Peyer's patch (tissue), 4 donors: ENCODE data around the gene MYO1D. TPM values are rescaled to one million over a fixed set of nuclear protein-coding genes. Genes with fewer than 3 reads are reported as not detected.

ENCODE experiments used
- DNase-seq, 3 donors: peaks; one replicate each; pipeline ENCODE4 v3.0.0-alpha.2; 2017 to 2019
- H3K27ac ChIP-seq, 4 donors: fragments of 200-600 bp; sonication (generic); one replicate each; pipeline ENCODE4 v1.5.1; 2016 to 2019
- H3K27me3 ChIP-seq, 2 donors: fragments of 200-600 bp; sonication (generic); one replicate each; pipeline ENCODE4 v1.5.1; 2019
- H3K36me3 ChIP-seq, 3 donors: fragments of 200-600 bp; sonication (generic); one replicate each; pipeline ENCODE4 v1.5.1; 2016 to 2019
- H3K4me1 ChIP-seq, 4 donors: fragments of 200-600 bp; sonication (generic); one replicate each; pipeline ENCODE4 v1.5.1; 2016 to 2019
- H3K4me3 ChIP-seq, 4 donors: fragments of 200-600 bp; sonication (generic); 1 replicate in 3 of 4; 2 replicates in 1 of 4; pipeline ENCODE4 v1.5.1; 2016 to 2019; ENCODE audit warnings: mild to moderate bottlenecking in 1 of 4
- H3K9me3 ChIP-seq, 4 donors: fragments of 200-600 bp; sonication (generic); one replicate each; pipeline ENCODE4 v1.5.1; 2016 to 2019; ENCODE audit warnings: mild to moderate bottlenecking in 1 of 4
- POLR2A ChIP-seq, 2 donors: fragments of 450-650 bp; IDR thresholded peaks; one replicate each; pipeline ENCODE4 v1.5.1; 2017; ENCODE audit warnings: antibody characterized with exemption in 2 of 2, mild to moderate bottlenecking in 2 of 2, moderate library complexity in 2 of 2
- total RNA-seq, 4 donors: library from RNA; depleted of rRNA; stranded (reverse); fragments of >200 nt; gene quantifications; one replicate each; pipeline ENCODE4 v1.1.0, GENCODE V29; 2016
- TF ChIP-seq, protein P1 (sequence below), 6 experiments: fragments of 450-650 bp in 4 of 6; fragments of 200-600 bp in 2 of 6; sonication (generic) in 1 of 6; IDR thresholded peaks; one replicate each; pipeline ENCODE4 v1.5.1; 2017 to 2019; ENCODE audit warnings: antibody characterized with exemption in 6 of 6, mild to moderate bottlenecking in 3 of 6, moderate library complexity in 1 of 6

Gene MYO1D
- total RNA-seq, 4 donors from 2014 or later, result 148 to 340 (median 328) TPM

DNA sequence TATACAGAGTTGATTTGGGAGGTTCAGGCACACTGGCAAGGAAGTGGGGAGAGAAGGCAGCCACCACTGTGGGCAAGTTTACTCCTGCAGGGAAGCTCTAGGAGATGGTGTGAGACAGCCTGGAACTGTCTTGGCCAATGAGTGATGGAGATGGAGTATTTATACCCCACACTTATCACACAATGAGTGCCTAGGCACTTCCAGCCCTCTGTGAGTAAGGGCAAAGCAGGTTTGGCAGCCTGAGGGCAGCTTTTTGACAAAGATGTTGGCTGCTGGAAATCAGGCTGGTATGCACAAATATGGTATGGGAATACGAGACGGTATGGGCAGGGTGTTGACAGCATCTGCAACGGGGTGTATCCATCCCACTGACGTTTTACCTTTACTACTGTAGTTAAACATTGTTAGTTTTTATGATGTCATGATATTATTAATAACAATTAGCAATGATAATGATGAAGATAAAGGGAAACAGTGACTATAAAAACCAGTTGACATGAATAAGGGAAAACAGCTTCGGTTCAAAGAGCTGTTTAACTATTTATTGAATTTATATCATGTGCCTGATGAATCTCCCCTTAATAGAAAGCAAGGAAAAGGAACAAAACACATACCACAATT is 240.2 kb downstream of the MYO1D start:
- no peak for DNase-seq
- H3K27ac ChIP-seq, result no peak overlapping the region
- H3K36me3 ChIP-seq, result no peaks in the 10 kb centered on the region
- H3K4me1 ChIP-seq, result no peaks in the 10 kb centered on the region
- no peak for TF ChIP-seq POLR2A (IDR thresholded peaks at IDR 0.05)
- TF ChIP-seq, protein P1, sequence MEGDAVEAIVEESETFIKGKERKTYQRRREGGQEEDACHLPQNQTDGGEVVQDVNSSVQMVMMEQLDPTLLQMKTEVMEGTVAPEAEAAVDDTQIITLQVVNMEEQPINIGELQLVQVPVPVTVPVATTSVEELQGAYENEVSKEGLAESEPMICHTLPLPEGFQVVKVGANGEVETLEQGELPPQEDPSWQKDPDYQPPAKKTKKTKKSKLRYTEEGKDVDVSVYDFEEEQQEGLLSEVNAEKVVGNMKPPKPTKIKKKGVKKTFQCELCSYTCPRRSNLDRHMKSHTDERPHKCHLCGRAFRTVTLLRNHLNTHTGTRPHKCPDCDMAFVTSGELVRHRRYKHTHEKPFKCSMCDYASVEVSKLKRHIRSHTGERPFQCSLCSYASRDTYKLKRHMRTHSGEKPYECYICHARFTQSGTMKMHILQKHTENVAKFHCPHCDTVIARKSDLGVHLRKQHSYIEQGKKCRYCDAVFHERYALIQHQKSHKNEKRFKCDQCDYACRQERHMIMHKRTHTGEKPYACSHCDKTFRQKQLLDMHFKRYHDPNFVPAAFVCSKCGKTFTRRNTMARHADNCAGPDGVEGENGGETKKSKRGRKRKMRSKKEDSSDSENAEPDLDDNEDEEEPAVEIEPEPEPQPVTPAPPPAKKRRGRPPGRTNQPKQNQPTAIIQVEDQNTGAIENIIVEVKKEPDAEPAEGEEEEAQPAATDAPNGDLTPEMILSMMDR (IDR thresholded peaks at IDR 0.05), result no peak
- H3K9me3 ChIP-seq, result no peaks in the 10 kb centered on the region
- no peak overlapping the region for H3K4me3 ChIP-seq
- H3K27me3 ChIP-seq, result no peaks in the 10 kb centered on the region

GRCh38 chr17:32634167-32634566 is 242.8 kb downstream of the MYO1D start:
- Histone ChIP-seq H3K4me3 (no peak overlapping the region), H3K9me3 (no peaks in the 10 kb centered on the region), H3K27ac (no peak overlapping the region), H3K4me1 (no peaks in the 10 kb centered on the region), H3K36me3 (peaks cover 0 to 4% (median 0%) of the 10 kb centered on the region in 3 donors), H3K27me3 (no peaks in the 10 kb centered on the region)
- TF ChIP-seq, protein P1 (IDR thresholded peaks at IDR 0.05), result no peak
- TF ChIP-seq POLR2A (IDR thresholded peaks at IDR 0.05), result no peak
- no peak for DNase-seq

DNA sequence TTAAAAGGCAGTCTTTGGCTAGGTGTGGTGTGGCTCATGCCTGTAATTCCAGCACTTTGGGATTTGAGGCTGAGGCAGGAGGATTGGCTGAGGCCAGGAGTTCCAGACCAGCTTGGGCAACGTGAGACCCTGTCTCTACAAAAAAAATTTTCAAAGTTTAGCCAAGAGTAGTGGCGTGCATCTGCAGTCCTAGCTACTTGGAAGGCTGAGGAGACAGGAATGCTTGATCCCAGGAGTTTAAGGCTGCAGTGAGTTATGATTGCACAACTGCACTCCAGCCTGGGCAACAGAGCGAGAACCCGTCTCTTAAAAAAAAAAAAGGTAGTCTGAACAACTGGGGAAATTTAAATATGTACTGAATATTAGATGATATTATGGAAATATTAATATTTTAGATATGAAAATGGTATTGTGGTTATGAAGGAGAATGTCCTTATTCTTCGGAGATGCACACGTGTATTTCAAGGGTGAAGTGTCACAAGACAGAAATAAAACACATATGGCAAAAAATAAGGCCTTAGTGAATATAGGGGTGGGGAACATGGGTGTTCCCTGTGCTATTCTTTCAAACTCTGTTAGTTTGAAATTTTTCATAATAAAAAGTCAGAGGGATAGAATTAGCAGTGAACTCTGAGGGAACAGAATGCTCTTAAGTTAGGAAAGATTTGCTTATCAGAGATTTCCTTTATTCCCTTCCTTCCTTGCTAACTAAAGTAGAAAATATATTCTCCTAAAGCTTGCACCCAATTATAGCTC is 245.4 kb downstream of the MYO1D start:
- no peak for DNase-seq
- Histone ChIP-seq H3K36me3 (peaks cover 0 to 6% (median 0%) of the 10 kb centered on the region in 3 donors), H3K27me3 (no peaks in the 10 kb centered on the region), H3K27ac (no peak overlapping the region), H3K4me1 (no peaks in the 10 kb centered on the region), H3K9me3 (no peaks in the 10 kb centered on the region), H3K4me3 (no peak overlapping the region)
- TF ChIP-seq, protein P1 (IDR thresholded peaks at IDR 0.05), result no peak
- TF ChIP-seq POLR2A (IDR thresholded peaks at IDR 0.05), result no peak

- no peak overlapping the region for H3K4me3 ChIP-seq
- TF ChIP-seq POLR2A (IDR thresholded peaks at IDR 0.05), result no peak
- TF ChIP-seq, protein P1 (IDR thresholded peaks at IDR 0.05), result no peak
- no peak for DNase-seq
- no peak overlapping the region for H3K27ac ChIP-seq
- no peaks in the 10 kb centered on the region for H3K4me1 ChIP-seq
- H3K36me3 ChIP-seq, result peaks cover 0 to 6% (median 0%) of the 10 kb centered on the region in 3 donors
- H3K9me3 ChIP-seq, result no peaks in the 10 kb centered on the region
- H3K27me3 ChIP-seq, result no peaks in the 10 kb centered on the region
Observed at GRCh38 chr17:32629563-32630190, 247.2 kb downstream of the MYO1D start.

DNA sequence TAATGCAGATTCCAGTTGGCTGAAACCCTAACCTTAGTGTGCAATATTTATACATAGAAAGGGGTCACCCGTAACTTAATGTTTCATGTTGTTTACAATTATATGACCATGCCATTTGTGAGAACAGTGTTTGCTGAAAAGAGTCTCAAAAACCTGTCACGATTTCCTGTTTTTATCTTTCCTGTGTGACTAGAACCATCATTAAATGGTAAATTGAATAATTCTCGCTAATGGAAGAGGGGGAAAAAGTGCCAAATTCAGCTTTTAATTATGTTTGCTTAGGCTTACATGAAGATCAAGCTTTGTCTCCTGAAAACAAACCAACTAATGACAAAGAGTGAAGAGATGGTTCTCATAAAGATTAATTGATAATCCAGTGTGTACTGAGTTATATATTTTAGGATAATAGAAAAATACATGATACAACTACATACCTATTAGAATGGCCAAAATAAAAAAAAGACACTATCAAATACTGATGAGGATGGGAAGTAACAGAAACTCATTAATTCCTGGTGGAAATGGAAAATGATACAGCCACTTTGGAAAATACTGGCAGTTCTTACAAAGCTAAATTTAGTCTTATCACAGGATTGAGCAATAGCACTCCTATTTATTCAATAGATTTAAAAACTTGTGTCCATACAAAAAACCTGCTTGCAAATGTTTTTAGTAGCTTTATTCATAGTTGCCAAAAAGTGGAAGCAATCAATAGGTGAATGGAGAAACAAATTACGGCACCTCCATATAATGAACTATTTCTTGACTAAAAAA is 248.5 kb downstream of the MYO1D start:
- H3K27ac ChIP-seq, result no peak overlapping the region
- peaks cover 0 to 6% (median 0%) of the 10 kb centered on the region in 3 donors for H3K36me3 ChIP-seq
- no peaks in the 10 kb centered on the region for H3K4me1 ChIP-seq
- no peak overlapping the region for H3K4me3 ChIP-seq
- TF ChIP-seq POLR2A (IDR thresholded peaks at IDR 0.05), result no peak
- TF ChIP-seq, protein P1 (IDR thresholded peaks at IDR 0.05), result no peak
- no peak for DNase-seq
- no peaks in the 10 kb centered on the region for H3K27me3 ChIP-seq
- H3K9me3 ChIP-seq, result no peaks in the 10 kb centered on the region
